GM06990 (cell line): ENCODE results near the gene RGMB.

Experiments used
- DNase-seq: peaks from one replicate; pipeline ENCODE4 v3.0.0-alpha.2; 2011; ENCODE audit not compliant: insufficient read length; ENCODE audit errors: extremely low read depth
- H3K27me3 ChIP-seq: replicated peaks from 2 replicates; pipeline ENCODE4 v1.6.0; 2011; ENCODE audit warnings: low read length; ENCODE audit not compliant: control insufficient read depth, insufficient read depth
- H3K36me3 ChIP-seq: 2 replicates; pipeline ENCODE4 v1.5.1; 2011; ENCODE audit warnings: low read length; ENCODE audit not compliant: control insufficient read depth, insufficient read depth
- H3K4me3 ChIP-seq: replicated peaks from 2 replicates; pipeline ENCODE4 v1.5.1; 2011; ENCODE audit warnings: low read depth, mild to moderate bottlenecking, control low read depth, low read length
- CTCF ChIP-seq: IDR thresholded peaks from 2 replicates; pipeline ENCODE4 v1.5.1; 2011; ENCODE audit warnings: low read length, control low read depth, mild to moderate bottlenecking, inconsistent platforms; ENCODE audit not compliant: insufficient read depth, poor library complexity, severe bottlenecking

Gene RGMB

GRCh38 chr5:98780390-98780789, 6.9 kb downstream of the RGMB start:
- H3K4me3 ChIP-seq, result no peak overlapping the region
- DNase-seq, result no peak
- peaks cover 2% of the 10 kb centered on the region for H3K36me3 ChIP-seq
- H3K27me3 ChIP-seq, result no peaks in the 10 kb centered on the region
- TF ChIP-seq CTCF, result no peak

- Histone ChIP-seq H3K4me3 (no peak overlapping the region), H3K36me3 (peaks cover 2% of the 10 kb centered on the region), H3K27me3 (no peaks in the 10 kb centered on the region)
- no peak for DNase-seq
- no peak for TF ChIP-seq CTCF
These were observed 8.1 kb downstream of the RGMB start for GRCh38 chr5:98781520-98781919.

GRCh38 chr5:98781964-98782363, 8.5 kb downstream of the RGMB start:
- TF ChIP-seq CTCF, result no peak
- Histone ChIP-seq H3K4me3 (no peak overlapping the region), H3K27me3 (no peaks in the 10 kb centered on the region), H3K36me3 (peaks cover 2% of the 10 kb centered on the region)
- no peak for DNase-seq

- TF ChIP-seq CTCF, result no peak
- peaks cover 3% of the 10 kb centered on the region for H3K36me3 ChIP-seq
These were observed 9.7 kb downstream of the RGMB start for GRCh38 chr5:98783051-98783649.

GRCh38 chr5:98784411-98784810, 10.9 kb downstream of the RGMB start:
- Histone ChIP-seq H3K36me3 (peaks cover 3% of the 10 kb centered on the region), H3K27me3 (no peaks in the 10 kb centered on the region), H3K4me3 (no peak overlapping the region)
- DNase-seq, result no peak
- no peak for TF ChIP-seq CTCF

More at GRCh38 chr5:98783051-98783649, 9.7 kb downstream of the RGMB start:
- Histone ChIP-seq H3K4me3 (no peak overlapping the region), H3K27me3 (no peaks in the 10 kb centered on the region)
- no peak for DNase-seq

GRCh38 chr5:98785244-98785643, 11.8 kb downstream of the RGMB start:
- Histone ChIP-seq H3K36me3 (peaks cover 3% of the 10 kb centered on the region), H3K27me3 (no peaks in the 10 kb centered on the region), H3K4me3 (no peak overlapping the region)
- no peak for TF ChIP-seq CTCF
- no peak for DNase-seq
